HG02798 (cell line): ENCODE measurements around the gene ZNF488.
A peak's percentile ranks its signal among the peaks of the same experiment; 100 is the strongest.
"Not testable (repeated sequence)": the region's sequence is repeated elsewhere in the genome, so short reads cannot be mapped to it uniquely, and the experiment has no call there.

ENCODE experiments used
- ATAC-seq: cut with Tn5 transposase; IDR thresholded peaks from one replicate; pipeline ENCODE4 v1.9.1; 2021; ENCODE audit warnings: mild to moderate bottlenecking; ENCODE audit not compliant: unreplicated experiment, poor library complexity

ZNF488 gene

GRCh38 chr10:47384148-47384921 lies at the start of gene ZNF488:
Gene ZNF488 (minus strand): TSS chr10:47384293. CDS start chr10:47368829, 15,464 bp downstream.
- ATAC-seq, result peak; percentile 92

GRCh38 chr10:47425813-47426419 lies 41.8 kb upstream of the ZNF488 start:
- no peak for ATAC-seq

GRCh38 chr10:47424231-47424630 lies 40.1 kb upstream of the ZNF488 start:
- no peak for ATAC-seq

- ATAC-seq, result no peak
These were observed 39.4 kb upstream of the ZNF488 start for GRCh38 chr10:47423476-47423875.

GRCh38 chr10:47421057-47421952 lies 37.2 kb upstream of the ZNF488 start:
- ATAC-seq, result no peak

DNA sequence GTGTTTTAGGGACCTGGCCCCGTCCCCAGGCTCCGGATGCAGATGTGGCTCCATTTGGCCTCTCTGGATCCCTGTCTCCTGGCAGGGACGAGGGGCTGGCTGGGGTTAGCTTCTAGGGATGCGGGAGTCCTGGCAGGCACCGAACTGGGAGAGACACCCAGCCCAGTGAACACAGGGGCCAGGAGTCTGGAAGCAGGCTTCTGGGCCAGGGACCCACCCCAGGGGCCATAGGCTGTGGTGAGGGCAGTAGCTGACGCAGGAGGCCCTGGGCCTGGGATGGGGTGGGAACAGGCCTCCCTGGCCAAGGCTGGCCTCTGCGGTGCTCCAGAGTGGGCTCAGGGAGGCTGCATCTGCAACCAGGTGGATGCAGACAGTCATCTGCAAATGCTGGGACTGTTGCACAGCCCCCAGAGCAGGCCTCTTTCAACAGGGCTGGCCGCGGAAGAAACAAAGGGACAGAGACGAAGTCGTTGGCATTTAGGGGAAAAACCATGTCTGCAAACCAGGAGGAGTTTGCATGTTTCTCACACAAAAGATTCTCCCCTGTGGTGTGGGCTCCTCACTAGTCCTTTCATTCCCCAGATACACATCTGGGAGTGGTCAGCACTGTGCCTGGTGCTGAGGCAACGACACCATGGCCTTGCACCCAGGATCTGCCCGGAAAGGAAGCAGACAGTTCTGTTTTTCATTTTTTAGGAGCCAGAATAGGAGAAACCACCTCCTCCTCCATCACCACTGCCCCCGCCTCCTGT lies 36.4 kb upstream of the ZNF488 start:
- ATAC-seq, result no peak

DNA sequence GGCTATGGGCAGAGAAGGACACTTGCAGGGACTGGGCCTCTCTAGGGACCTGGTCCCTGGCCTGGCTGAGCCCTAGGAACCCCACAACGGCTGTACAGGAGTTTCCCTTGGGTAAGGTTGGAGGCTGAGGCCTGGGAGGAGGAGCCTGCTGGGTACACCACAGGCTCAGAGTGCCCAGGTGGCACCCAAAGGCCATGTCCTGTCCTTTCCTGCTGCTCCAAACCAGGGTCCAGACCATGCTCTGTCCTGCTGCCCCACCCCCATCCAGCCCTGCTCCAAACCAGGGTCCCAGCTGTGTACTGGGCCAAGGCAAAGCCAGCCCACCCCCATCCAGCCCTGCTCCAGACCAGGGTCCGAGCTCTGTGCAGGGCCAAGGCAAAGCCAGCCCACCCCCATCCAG lies 35.3 kb upstream of the ZNF488 start:
- ATAC-seq, result no peak

DNA sequence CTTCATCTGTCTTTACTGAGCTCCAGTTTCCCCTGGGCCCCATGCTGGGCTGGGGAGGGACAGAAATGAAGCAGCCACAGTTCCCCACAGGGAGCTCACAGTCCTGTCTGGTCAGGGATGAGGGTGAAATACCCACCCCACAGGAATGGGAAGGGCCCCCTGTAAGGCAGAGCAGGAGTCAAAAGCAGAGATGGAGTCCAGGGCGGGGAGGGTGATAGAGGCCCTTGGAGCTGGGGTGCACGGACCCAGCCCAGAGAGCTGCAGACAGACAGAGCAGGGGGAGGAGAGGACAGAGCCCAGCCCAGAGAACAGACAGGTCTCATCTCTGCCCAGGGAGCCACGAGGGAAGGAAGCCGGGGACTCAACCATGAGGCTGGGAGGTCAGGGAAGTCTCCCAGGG lies 34.9 kb upstream of the ZNF488 start:
- ATAC-seq, result no peak

DNA sequence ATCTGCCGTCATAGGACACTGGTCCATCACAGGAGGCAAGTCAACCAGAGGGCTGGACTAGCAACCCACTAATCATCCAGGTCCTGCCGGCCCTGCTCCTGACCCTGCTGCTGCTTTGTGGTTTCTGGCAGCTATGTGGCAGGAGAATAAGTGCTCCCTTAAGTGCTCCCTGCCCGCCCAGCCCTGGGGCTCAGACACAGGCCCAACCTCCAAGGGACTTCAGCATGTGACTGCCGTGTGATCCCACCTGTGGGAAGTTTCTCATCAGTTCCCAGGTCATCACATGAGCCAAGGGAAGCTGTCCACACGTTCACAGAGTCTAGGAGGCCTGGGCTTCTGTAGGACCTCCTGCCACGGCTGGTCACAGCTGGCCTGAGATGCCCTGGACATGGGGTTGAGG lies 34.2 kb upstream of the ZNF488 start:
- ATAC-seq, result no peak

DNA sequence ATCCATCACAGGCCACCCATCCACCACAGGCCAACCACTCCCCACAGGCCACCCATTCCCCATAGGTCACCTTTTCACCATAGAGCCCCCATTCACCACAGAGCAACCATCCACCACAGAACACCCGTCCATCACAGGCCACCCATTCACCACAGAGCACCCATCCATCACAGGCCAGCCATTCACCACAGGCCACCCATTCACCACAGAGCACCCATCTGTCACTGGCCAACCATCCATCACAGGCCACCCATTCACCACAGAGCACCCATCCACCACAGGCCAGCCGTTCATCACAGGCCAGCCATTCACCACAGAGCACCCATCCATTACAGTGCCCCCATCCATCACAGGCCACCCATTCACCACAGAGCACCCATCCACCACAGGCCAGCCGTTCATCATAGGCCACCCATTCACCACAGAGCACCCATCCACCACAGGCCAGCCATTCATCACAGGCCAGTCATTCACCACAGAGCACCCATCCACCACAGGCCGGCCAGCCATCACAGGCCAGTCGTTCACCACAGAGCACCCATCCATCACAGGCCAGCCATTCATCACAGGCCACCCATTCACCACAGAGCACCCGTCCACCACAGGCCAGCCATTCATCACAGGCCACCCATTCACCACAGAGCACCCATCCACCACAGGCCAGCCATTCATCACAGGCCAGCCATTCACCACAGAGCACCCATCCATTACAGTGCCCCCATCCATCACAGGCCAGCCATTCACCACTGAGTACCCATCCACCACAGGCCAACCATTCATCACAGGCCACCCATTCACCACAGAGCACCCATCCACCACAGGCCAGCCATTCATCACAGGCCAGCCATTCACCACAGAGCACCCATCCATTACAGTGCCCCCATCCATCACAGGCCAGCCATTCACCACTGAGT lies 32.5 kb upstream of the ZNF488 start:
- ATAC-seq, result not testable (repeated sequence)

GRCh38 chr10:47415520-47416304 lies 31.6 kb upstream of the ZNF488 start:
- ATAC-seq, result no peak

DNA sequence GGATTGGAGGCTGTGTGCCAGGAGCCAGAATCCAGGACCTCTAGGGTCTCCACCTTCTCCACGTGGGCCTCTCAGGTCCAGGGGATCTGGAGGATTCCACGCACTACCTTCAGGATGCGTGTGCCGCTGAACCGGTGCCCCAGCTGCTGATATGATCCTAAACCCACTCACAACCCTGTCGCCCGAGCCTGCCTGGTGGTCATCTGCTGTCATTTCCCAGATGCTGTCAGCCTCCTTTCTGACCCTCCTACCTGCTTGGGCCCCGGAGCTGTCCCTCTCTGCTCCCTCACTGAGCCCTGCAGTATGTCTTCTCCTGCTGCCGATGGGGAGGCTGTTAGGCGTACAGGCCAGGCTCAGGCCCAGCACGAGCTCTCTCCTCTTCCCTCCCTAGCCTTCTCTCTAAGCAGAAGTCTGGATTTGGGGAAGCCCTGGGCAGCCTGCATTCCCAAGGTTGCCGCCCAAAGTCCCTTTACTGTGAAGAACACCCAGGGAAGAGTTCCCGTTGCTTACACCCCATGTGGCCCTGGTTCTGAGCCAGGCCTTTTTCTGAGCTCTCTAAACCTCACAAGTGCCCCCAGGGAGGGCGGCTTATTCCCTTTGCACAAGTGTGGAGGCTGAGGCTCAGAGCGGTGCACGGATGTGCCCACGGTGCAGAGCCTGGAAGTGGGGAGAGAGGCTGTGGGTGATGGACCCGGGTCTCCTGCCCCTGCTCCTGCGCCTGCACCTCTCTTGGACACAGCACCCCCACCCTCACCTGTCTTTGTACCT lies 30.8 kb upstream of the ZNF488 start:
- no peak for ATAC-seq

DNA sequence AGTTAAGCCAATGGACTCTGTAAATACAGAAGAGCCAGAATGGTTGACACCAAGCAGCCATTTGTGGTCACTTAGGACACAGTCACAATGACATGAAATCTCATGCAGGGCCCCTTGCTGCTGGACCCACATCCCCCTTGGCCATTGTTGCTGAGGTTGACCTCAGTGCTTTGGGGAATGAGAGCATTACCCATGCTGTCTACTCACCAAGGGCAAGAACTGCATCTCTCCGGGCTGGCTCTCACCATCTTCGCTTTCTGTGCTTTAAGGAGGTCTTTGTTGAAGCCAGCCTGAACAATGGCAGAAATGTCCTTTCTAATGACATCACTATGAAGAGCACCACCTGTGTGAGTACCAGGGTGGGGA lies 30.1 kb upstream of the ZNF488 start:
- no peak for ATAC-seq

- ATAC-seq, result no peak
These were observed 29.6 kb upstream of the ZNF488 start for GRCh38 chr10:47413531-47414226.

- ATAC-seq, result no peak
These were observed 28.8 kb upstream of the ZNF488 start for GRCh38 chr10:47412869-47413268.

DNA sequence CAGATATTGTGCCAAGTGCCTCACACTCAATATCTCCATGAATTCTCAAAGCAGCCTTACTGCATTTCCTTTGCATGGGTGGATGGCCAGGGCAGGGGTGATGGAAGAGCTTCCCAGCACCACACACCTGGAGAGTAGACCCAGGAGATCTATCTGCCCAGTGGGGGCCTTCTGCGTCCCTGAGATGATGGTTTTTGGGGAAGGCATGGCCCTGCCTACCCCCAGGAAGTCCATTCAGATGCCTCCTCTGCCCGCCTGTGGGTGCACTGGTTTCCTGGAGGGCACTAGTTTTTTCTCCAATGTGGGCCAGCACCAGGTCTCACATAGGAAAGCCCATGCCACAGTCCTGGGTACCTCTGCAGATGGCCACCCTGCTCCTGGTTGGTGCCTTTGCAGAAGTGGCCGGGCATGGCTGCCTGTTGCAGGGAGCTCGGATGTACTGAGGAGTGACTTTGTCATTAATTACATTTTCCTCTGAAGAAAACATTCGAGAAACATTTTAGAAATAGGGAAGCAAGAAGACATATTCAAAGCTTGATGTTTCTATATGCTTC lies 28.2 kb upstream of the ZNF488 start:
- ATAC-seq, result no peak

DNA sequence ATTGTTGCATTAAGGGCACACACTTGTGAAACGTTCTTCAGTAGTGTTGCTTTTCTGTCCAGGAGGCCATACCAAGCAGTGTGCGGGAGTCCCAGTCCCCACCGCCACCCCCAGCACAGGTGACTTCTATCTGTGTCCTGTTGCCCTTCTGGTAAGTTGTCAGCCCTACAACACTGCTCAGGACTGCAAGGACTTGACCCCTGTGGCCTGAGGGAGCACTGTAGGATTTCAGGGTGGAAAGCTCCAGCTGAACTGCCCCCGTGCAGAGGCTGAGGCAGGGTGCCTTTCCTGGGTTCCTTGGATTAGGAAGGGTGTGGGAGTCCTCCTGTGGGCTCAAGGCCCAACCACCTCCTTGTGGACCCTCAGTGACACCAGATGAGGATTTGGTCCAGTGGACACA lies 26.8 kb upstream of the ZNF488 start:
- ATAC-seq, result no peak
